ENCODE measurements around the gene DOK6.

DNA sequence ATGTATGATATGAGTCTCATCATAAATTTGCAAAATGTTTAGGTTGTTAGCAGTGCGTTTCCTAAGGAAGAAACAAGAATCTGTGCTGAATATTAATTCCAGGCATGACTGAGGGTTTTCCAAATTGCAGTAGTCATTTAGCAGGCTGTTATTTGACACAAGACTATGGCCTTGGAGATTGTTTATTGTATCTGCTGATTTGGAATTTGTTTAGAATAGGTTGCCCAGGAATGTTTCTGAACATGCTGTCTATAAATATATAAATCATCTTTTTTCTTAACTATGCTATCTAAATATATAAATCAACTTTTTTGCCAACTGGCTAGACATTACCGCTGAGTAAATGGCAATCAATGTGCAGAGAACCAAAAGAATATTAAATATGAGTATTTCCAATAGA is 90.9 kb downstream of the DOK6 start:
- TF ChIP-seq CTCF (IDR thresholded peaks at IDR 0.05), result no peak
- no peak for TF ChIP-seq POLR2AphosphoS5 (IDR thresholded peaks at IDR 0.05)
- TF ChIP-seq POLR2A (IDR thresholded peaks at IDR 0.05), result no peak
- TF ChIP-seq EP300 (IDR thresholded peaks at IDR 0.05; ENCODE audit: low read depth), result no peak

Data from transverse colon (tissue), 4 donors.